Head of caudate nucleus (tissue), 42 donors: ENCODE results near the gene EIF4E2.
A peak's percentile ranks its signal among the peaks of the same experiment; 100 is the strongest.

Experiments
- DNase-seq, 42 donors: peaks; one replicate each; pipeline versions ENCODE4 v3.0.0 to v3.0.0-alpha.2; 2020 to 2021; ENCODE audit warnings: mixed read lengths in 7 of 42
- intact Hi-C: fragments of 100-400 bp; cut with DNase I; formaldehyde crosslinking; loops from one replicate; pipeline ENCODE4 v1.15.0; 2022

Gene EIF4E2

GRCh38 chr2:232611559-232612218 lies 61.2 kb downstream of the EIF4E2 start:
- DNase-seq, result peak in 41 of 42 donors; percentile 42 to 94 (median 79)
- intact Hi-C loops, result no loop called here

GRCh38 chr2:232613538-232614134 lies 63.1 kb downstream of the EIF4E2 start:
- DNase-seq, result no peak
- intact Hi-C loops, result no loop called here

- DNase-seq, result peak in 1 of 42 donors; percentile 30
- intact Hi-C loops, result no loop called here
Measured at GRCh38 chr2:232615339-232615738, 64.8 kb downstream of the EIF4E2 start.
